HEK293 (cell line): ENCODE data around the gene ARMC5.

Source experiments
- CTCF ChIA-PET: fragments of 350-600 bp; formaldehyde crosslinking; extraction: SDS; loops from one replicate; lab custom pipeline; 2021; ENCODE audit warnings: antibody characterized with exemption; lab: Yijun Ruan, JAX
- POLR2A ChIA-PET: fragments of 300-600 bp; formaldehyde crosslinking; extraction: SDS; loops from one replicate; lab custom pipeline; 2020; ENCODE audit warnings: antibody characterized with exemption, inconsistent platforms; lab: Yijun Ruan, JAX
- H3K27ac ChIP-seq: fragments of 200-500 bp; sonication (Bioruptor generic); 2 replicates; pipeline ENCODE4 v1.5.1; 2014; ENCODE audit warnings: low read depth, low read length, control low read depth, inconsistent platforms; ENCODE audit errors: extremely low read depth
- H3K36me3 ChIP-seq, 2 experiments: fragments of 200-500 bp in 1 of 2; sonication (Bioruptor generic) in 1 of 2; 1 replicate in 1 of 2; 2 replicates in 1 of 2; pipeline ENCODE4 v1.5.1; 2014 to 2017; ENCODE audit warnings: inconsistent platforms in 2 of 2, low read length in 2 of 2; ENCODE audit not compliant: control insufficient read depth in 2 of 2, insufficient read depth in 1 of 2
- H3K4me1 ChIP-seq: fragments of 200-500 bp; sonication (Bioruptor generic); 2 replicates; pipeline ENCODE4 v1.5.1; 2014; ENCODE audit warnings: mild to moderate bottlenecking, low read length, inconsistent platforms; ENCODE audit not compliant: control insufficient read depth, insufficient read depth
- H3K4me3 ChIP-seq: 2 replicates; pipeline ENCODE4 v1.5.1; 2011; ENCODE audit warnings: low read depth, mild to moderate bottlenecking, control low read depth, low read length, moderate library complexity
- H3K9me3 ChIP-seq: fragments of 200-500 bp; sonication (Bioruptor generic); 2 replicates; pipeline ENCODE4 v1.5.1; 2014; ENCODE audit warnings: low read depth, low read length, inconsistent platforms; ENCODE audit not compliant: control insufficient read depth, insufficient read depth
- IKZF3 ChIP-seq: fragments of 450-650 bp; IDR thresholded peaks from 2 replicates; pipeline ENCODE4 v1.5.0; 2018; ENCODE audit warnings: missing biosample characterization, mild to moderate bottlenecking, missing genetic modification characterization, moderate library complexity
- OSR2 ChIP-seq: fragments of 450-650 bp; formaldehyde crosslinking; IDR thresholded peaks from 2 replicates; pipeline ENCODE4 v1.5.1; 2016; ENCODE audit warnings: missing biosample characterization, missing genetic modification characterization
- PRDM1 ChIP-seq: fragments of 450-650 bp; formaldehyde crosslinking; IDR thresholded peaks from 2 replicates; pipeline ENCODE4; 2016; ENCODE audit warnings: missing biosample characterization, missing genetic modification characterization
- SCRT1 ChIP-seq: fragments of 450-650 bp; formaldehyde crosslinking; IDR thresholded peaks from 2 replicates; pipeline ENCODE4 v1.5.1; 2016; ENCODE audit warnings: missing biosample characterization, missing genetic modification characterization, borderline replicate concordance
- SCRT2 ChIP-seq: fragments of 450-650 bp; formaldehyde crosslinking; IDR thresholded peaks from 2 replicates; pipeline ENCODE4 v1.5.1; 2016; ENCODE audit warnings: missing biosample characterization, missing genetic modification characterization
- TRIM28 ChIP-seq: IDR thresholded peaks from 2 replicates; pipeline ENCODE4 v1.6.1; 2011; ENCODE audit warnings: low read length, control low read depth, borderline replicate concordance
- ZBTB17 ChIP-seq: fragments of 450-650 bp; formaldehyde crosslinking; IDR thresholded peaks from 2 replicates; pipeline ENCODE4 v1.5.1; 2016; ENCODE audit warnings: missing biosample characterization, missing genetic modification characterization
- ZBTB20 ChIP-seq: fragments of 450-650 bp; formaldehyde crosslinking; IDR thresholded peaks from 2 replicates; pipeline ENCODE4 v1.5.1; 2016; ENCODE audit warnings: missing biosample characterization, missing genetic modification characterization
- ZIC2 ChIP-seq: fragments of 450-650 bp; formaldehyde crosslinking; IDR thresholded peaks from 2 replicates; pipeline ENCODE4 v1.5.1; 2016; ENCODE audit warnings: missing biosample characterization, missing genetic modification characterization
- ZNF121 ChIP-seq: fragments of 450-650 bp; formaldehyde crosslinking; IDR thresholded peaks from 2 replicates; pipeline ENCODE4 v1.5.1; 2016; ENCODE audit warnings: missing biosample characterization, missing genetic modification characterization
- ZNF16 ChIP-seq: fragments of 450-650 bp; formaldehyde crosslinking; IDR thresholded peaks from 2 replicates; pipeline ENCODE4 v1.5.1; 2016; ENCODE audit warnings: low read depth, missing biosample characterization, missing genetic modification characterization
- ZNF26 ChIP-seq: fragments of 450-650 bp; formaldehyde crosslinking; IDR thresholded peaks from 2 replicates; pipeline ENCODE4 v1.5.1; 2016; ENCODE audit warnings: missing biosample characterization, missing genetic modification characterization
- ZNF274 ChIP-seq, 2 experiments: fragments of 200-500 bp in 1 of 2; fragments of 450-650 bp in 1 of 2; sonication (Bioruptor generic) in 1 of 2; formaldehyde crosslinking in 1 of 2; IDR thresholded peaks; 2 replicates each; pipeline versions ENCODE4 v1.5.1 to v1.6.1; 2014 to 2016; ENCODE audit warnings: borderline replicate concordance in 1 of 2, inconsistent platforms in 1 of 2, low read length in 1 of 2, missing biosample characterization in 1 of 2, missing genetic modification characterization in 1 of 2
- ZNF335 ChIP-seq: fragments of 450-650 bp; formaldehyde crosslinking; conservative IDR thresholded peaks from 2 replicates; pipeline ENCODE4 v1.5.1; 2016; ENCODE audit warnings: missing biosample characterization, missing genetic modification characterization
- ZNF341 ChIP-seq: fragments of 450-650 bp; formaldehyde crosslinking; IDR thresholded peaks from 2 replicates; pipeline ENCODE4; 2016; ENCODE audit warnings: low read depth, missing biosample characterization, missing genetic modification characterization
- ZNF366 ChIP-seq: fragments of 450-650 bp; formaldehyde crosslinking; conservative IDR thresholded peaks from 2 replicates; pipeline ENCODE4 v1.5.1; 2016; ENCODE audit warnings: missing biosample characterization, missing genetic modification characterization
- ZNF426 ChIP-seq: fragments of 450-650 bp; formaldehyde crosslinking; IDR thresholded peaks from 2 replicates; pipeline ENCODE4 v1.5.1; 2017; ENCODE audit warnings: missing biosample characterization, missing genetic modification characterization, mild to moderate bottlenecking, inconsistent platforms, moderate library complexity
- ZNF513 ChIP-seq: fragments of 450-650 bp; IDR thresholded peaks from 2 replicates; pipeline ENCODE4 v1.5.1; 2018; ENCODE audit warnings: missing biosample characterization, missing genetic modification characterization
- ZNF560 ChIP-seq: fragments of 450-650 bp; formaldehyde crosslinking; IDR thresholded peaks from 2 replicates; pipeline ENCODE4 v1.5.1; 2017; ENCODE audit warnings: missing biosample characterization, missing genetic modification characterization, borderline replicate concordance
- ZNF600 ChIP-seq: fragments of 450-650 bp; formaldehyde crosslinking; IDR thresholded peaks from 2 replicates; pipeline ENCODE4 v1.5.1; 2016; ENCODE audit warnings: missing biosample characterization, missing genetic modification characterization
- ZNF660 ChIP-seq: fragments of 450-650 bp; IDR thresholded peaks from 2 replicates; pipeline ENCODE4 v1.5.1; 2018; ENCODE audit warnings: missing biosample characterization, mild to moderate bottlenecking, missing genetic modification characterization
- TF ChIP-seq, protein P1 (sequence below): fragments of 450-650 bp; formaldehyde crosslinking; IDR thresholded peaks from 2 replicates; pipeline ENCODE4 v1.5.1; 2016; ENCODE audit warnings: missing biosample characterization, missing genetic modification characterization
- TF ChIP-seq, protein P2 (sequence below): fragments of 450-650 bp; IDR thresholded peaks from 2 replicates; pipeline ENCODE4 v1.5.1; 2018; ENCODE audit warnings: missing biosample characterization, mild to moderate bottlenecking, missing genetic modification characterization
- TF ChIP-seq, protein P3 (sequence below): fragments of 450-650 bp; formaldehyde crosslinking; IDR thresholded peaks from 2 replicates; pipeline ENCODE4 v1.5.1; 2016; ENCODE audit warnings: missing biosample characterization, missing genetic modification characterization

The ARMC5 gene

GRCh38 chr16:31451201-31451600, 8.1 kb upstream of the ARMC5 start (continued):
- no peak for TF ChIP-seq OSR2 (tag by site-specific recombination)
- no peak for TF ChIP-seq ZNF560 (tag by site-specific recombination)

DNA sequence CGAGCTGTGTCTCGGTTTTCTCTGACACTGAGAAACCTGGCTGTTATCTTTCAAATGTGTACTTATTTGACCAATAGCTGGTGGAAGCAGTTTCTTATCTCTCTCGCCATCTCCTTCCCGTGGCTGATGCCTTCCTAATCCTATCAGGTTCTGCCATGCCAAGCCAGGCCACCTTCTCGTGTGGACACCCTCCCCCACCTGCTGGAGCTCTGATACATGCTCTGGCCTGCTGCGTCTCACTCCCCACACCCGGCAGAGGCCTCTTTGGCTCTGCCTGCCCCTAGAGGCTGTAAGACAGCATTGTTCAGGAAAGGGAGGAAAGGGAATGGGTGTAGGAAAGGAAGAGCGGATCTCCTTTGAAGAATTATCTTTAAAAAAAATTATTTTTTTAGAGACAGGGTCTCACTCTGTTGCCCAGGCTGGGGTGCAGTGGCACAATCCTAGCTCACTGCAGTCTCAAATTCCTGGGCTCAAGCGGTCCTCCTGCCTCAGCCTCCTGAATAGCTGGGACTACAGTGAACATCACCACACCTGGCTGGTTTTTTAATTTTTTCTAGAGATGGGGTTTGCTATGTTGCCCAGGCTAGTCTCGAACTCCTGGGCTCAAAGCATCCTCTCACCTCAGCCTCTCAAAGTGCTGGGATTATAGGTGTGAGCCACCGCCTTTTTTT, 7.5 kb upstream of the ARMC5 start:
- no peaks in the 10 kb centered on the region for H3K9me3 ChIP-seq
- peaks cover 12% of the 10 kb centered on the region for H3K4me1 ChIP-seq
- no peak for TF ChIP-seq ZNF26 (tag by site-specific recombination)
- TF ChIP-seq ZNF660: 0 out of 2 replicates have a peak, but pooled peaks have one; percentile 27
- TF ChIP-seq ZNF366 (tag by site-specific recombination): 0 out of 2 replicates have a peak, but pooled peaks have one; percentile 27
- TF ChIP-seq TRIM28: 0 out of 2 replicates have a peak, but pooled peaks have one; percentile 34
- TF ChIP-seq ZIC2 (tag by site-specific recombination): peak; percentile 53
- no peak for TF ChIP-seq ZNF426 (tag by site-specific recombination)
- TF ChIP-seq ZNF335 (tag by site-specific recombination): peak; percentile 65
- TF ChIP-seq ZNF121: peak; percentile 73
- TF ChIP-seq, protein P1, sequence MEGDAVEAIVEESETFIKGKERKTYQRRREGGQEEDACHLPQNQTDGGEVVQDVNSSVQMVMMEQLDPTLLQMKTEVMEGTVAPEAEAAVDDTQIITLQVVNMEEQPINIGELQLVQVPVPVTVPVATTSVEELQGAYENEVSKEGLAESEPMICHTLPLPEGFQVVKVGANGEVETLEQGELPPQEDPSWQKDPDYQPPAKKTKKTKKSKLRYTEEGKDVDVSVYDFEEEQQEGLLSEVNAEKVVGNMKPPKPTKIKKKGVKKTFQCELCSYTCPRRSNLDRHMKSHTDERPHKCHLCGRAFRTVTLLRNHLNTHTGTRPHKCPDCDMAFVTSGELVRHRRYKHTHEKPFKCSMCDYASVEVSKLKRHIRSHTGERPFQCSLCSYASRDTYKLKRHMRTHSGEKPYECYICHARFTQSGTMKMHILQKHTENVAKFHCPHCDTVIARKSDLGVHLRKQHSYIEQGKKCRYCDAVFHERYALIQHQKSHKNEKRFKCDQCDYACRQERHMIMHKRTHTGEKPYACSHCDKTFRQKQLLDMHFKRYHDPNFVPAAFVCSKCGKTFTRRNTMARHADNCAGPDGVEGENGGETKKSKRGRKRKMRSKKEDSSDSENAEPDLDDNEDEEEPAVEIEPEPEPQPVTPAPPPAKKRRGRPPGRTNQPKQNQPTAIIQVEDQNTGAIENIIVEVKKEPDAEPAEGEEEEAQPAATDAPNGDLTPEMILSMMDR (tag by site-specific recombination): peak; percentile 78
- TF ChIP-seq, protein P2, sequence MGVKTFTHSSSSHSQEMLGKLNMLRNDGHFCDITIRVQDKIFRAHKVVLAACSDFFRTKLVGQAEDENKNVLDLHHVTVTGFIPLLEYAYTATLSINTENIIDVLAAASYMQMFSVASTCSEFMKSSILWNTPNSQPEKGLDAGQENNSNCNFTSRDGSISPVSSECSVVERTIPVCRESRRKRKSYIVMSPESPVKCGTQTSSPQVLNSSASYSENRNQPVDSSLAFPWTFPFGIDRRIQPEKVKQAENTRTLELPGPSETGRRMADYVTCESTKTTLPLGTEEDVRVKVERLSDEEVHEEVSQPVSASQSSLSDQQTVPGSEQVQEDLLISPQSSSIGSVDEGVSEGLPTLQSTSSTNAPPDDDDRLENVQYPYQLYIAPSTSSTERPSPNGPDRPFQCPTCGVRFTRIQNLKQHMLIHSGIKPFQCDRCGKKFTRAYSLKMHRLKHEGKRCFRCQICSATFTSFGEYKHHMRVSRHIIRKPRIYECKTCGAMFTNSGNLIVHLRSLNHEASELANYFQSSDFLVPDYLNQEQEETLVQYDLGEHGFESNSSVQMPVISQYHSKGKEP (tag by site-specific recombination): peak; percentile 79
- peak; percentile 92 for TF ChIP-seq IKZF3 (tag by site-specific recombination)
- TF ChIP-seq ZBTB17 (tag by site-specific recombination): peak; percentile 58
- no peak for TF ChIP-seq ZNF16 (tag by site-specific recombination)
- TF ChIP-seq PRDM1 (tag by site-specific recombination): peak; percentile 72
- TF ChIP-seq ZNF513 (tag by site-specific recombination): no peak
- TF ChIP-seq ZBTB20 (tag by site-specific recombination): no peak
- TF ChIP-seq SCRT1 (tag by site-specific recombination): peak; percentile 81
- TF ChIP-seq, protein P3, sequence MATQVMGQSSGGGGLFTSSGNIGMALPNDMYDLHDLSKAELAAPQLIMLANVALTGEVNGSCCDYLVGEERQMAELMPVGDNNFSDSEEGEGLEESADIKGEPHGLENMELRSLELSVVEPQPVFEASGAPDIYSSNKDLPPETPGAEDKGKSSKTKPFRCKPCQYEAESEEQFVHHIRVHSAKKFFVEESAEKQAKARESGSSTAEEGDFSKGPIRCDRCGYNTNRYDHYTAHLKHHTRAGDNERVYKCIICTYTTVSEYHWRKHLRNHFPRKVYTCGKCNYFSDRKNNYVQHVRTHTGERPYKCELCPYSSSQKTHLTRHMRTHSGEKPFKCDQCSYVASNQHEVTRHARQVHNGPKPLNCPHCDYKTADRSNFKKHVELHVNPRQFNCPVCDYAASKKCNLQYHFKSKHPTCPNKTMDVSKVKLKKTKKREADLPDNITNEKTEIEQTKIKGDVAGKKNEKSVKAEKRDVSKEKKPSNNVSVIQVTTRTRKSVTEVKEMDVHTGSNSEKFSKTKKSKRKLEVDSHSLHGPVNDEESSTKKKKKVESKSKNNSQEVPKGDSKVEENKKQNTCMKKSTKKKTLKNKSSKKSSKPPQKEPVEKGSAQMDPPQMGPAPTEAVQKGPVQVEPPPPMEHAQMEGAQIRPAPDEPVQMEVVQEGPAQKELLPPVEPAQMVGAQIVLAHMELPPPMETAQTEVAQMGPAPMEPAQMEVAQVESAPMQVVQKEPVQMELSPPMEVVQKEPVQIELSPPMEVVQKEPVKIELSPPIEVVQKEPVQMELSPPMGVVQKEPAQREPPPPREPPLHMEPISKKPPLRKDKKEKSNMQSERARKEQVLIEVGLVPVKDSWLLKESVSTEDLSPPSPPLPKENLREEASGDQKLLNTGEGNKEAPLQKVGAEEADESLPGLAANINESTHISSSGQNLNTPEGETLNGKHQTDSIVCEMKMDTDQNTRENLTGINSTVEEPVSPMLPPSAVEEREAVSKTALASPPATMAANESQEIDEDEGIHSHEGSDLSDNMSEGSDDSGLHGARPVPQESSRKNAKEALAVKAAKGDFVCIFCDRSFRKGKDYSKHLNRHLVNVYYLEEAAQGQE (tag by site-specific recombination): no peak
- TF ChIP-seq ZNF274 (IDR thresholded peaks at IDR 0.05; ENCODE audit: low read length): no peak
- TF ChIP-seq ZNF274 (tag by site-specific recombination; IDR thresholded peaks at IDR 0.05; ENCODE audit: borderline replicate concordance): no peak
- peak; percentile 78 for TF ChIP-seq ZNF600 (tag by site-specific recombination)
- TF ChIP-seq SCRT2: peak; percentile 93
- peak; percentile 79 for TF ChIP-seq ZNF341
- H3K36me3 ChIP-seq: peaks cover 0 to 11% of the 10 kb centered on the region in 2 experiments; a peak in 1 of 3 replicates
- POLR2A ChIA-PET: interaction anchor here (0.5 to 1.5 kb wide), 8 partner anchors 8 to 1386 kb away, joined by 3 to 6 read pairs (median 4); partner anchors contain the start of genes ALDOA, ARMC5, FUS and KAT8
- no peak overlapping the region for H3K27ac ChIP-seq
- CTCF ChIA-PET: interaction anchor here (0.6 to 5.3 kb wide), 14 partner anchors 8 to 491 kb away, joined by 3 to 27 read pairs (median 3); partner anchors contain the start of genes HSD3B7 and ZNF843
- no peak overlapping the region for H3K4me3 ChIP-seq
